Measurements from ENCODE around the gene AK4.

DNA sequence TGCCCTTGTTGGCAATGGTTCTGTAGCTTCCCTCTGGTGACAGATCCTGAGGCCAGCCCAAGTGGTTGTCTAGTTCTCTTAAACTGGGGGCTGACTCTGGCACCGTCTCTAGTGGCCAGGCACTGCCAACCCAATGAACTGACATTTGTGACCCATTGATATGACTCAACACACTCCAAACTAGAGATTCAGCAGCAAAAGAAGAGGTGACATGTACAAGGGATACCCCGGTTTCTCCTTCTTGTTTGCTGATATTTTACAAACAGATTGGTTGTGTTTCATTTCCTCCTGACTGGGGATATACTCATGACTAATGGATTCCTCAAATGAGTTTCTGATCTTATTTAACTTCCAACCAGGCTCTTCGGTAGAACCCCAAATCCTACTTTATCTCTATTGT lies 95.5 kb downstream of the AK4 start:
- TF ChIP-seq BHLHE40 (IDR thresholded peaks at IDR 0.05; ENCODE audit: borderline replicate concordance), result no peak
- TF ChIP-seq ELF4 (IDR thresholded peaks at IDR 0.05), result no peak
- TF ChIP-seq TARDBP (IDR thresholded peaks at IDR 0.05), result no peak
- TF ChIP-seq FOXM1 (IDR thresholded peaks at IDR 0.05; ENCODE audit: borderline replicate concordance), result no peak
- no peak for TF ChIP-seq FOXA1 (IDR thresholded peaks at IDR 0.05)
- TF ChIP-seq SUZ12 (IDR thresholded peaks at IDR 0.05), result no peak
- TF ChIP-seq NFRKB (IDR thresholded peaks at IDR 0.05), result no peak
- no peak for TF ChIP-seq LEF1 (IDR thresholded peaks at IDR 0.05; ENCODE audit: borderline replicate concordance)
- no peak for TF ChIP-seq CTBP1 (IDR thresholded peaks at IDR 0.05; ENCODE audit: borderline replicate concordance)
- TF ChIP-seq ZNF384 (IDR thresholded peaks at IDR 0.05), result no peak
